Spleen (tissue), 7 donors: ENCODE results near the gene NOPCHAP1.

Source experiments
- POLR2A ChIP-seq, 3 donors: fragments of 450-650 bp; IDR thresholded peaks; one replicate each; pipeline ENCODE4 v1.5.1; 2017; ENCODE audit warnings: antibody characterized with exemption in 3 of 3, mild to moderate bottlenecking in 1 of 3
- TF ChIP-seq, protein P1 (sequence below), 11 experiments: fragments of 200-600 bp in 7 of 11; fragments of 450-650 bp in 4 of 11; sonication (generic) in 4 of 11; IDR thresholded peaks in 8 of 11; conservative IDR thresholded peaks in 3 of 11; 1 replicate in 7 of 11; 2 replicates in 4 of 11; pipeline versions ENCODE4 v1.4.0 to v1.8.0; 2016 to 2021; ENCODE audit warnings: antibody characterized with exemption in 11 of 11, inconsistent platforms in 4 of 11, mild to moderate bottlenecking in 1 of 11
- donor health status: DM: no; HTN: no; CAD: no; lungs with moderate emphysema.
- donor health status: DM: no; HTN: no; CAD: no.
- donor health status: DM: no; HTN: no; CAD: no.

GRCh38 chr12:104997541-104997940 lies 11.4 kb downstream of the NOPCHAP1 start:
- TF ChIP-seq, protein P1, sequence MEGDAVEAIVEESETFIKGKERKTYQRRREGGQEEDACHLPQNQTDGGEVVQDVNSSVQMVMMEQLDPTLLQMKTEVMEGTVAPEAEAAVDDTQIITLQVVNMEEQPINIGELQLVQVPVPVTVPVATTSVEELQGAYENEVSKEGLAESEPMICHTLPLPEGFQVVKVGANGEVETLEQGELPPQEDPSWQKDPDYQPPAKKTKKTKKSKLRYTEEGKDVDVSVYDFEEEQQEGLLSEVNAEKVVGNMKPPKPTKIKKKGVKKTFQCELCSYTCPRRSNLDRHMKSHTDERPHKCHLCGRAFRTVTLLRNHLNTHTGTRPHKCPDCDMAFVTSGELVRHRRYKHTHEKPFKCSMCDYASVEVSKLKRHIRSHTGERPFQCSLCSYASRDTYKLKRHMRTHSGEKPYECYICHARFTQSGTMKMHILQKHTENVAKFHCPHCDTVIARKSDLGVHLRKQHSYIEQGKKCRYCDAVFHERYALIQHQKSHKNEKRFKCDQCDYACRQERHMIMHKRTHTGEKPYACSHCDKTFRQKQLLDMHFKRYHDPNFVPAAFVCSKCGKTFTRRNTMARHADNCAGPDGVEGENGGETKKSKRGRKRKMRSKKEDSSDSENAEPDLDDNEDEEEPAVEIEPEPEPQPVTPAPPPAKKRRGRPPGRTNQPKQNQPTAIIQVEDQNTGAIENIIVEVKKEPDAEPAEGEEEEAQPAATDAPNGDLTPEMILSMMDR (IDR thresholded peaks at IDR 0.05 in 8 of 11, conservative IDR thresholded peaks at IDR 0.05 in 3 of 11), result no peak
- no peak for TF ChIP-seq POLR2A (IDR thresholded peaks at IDR 0.05)
